ENCODE measurements around the gene LCN6. TPM values are rescaled to one million over a fixed set of nuclear protein-coding genes. Genes with fewer than 3 reads are reported as not detected.
A peak's percentile ranks its signal among the peaks of the same experiment; 100 is the strongest.
"Not testable (repeated sequence)": the region's sequence is repeated elsewhere in the genome, so short reads cannot be mapped to it uniquely, and the experiment has no call there.

The LCN6 gene, protein sequence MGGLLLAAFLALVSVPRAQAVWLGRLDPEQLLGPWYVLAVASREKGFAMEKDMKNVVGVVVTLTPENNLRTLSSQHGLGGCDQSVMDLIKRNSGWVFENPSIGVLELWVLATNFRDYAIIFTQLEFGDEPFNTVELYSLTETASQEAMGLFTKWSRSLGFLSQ
- total RNA-seq (1 to 10 TPM in 1 of 2 donors, not detected in 1; 8.6 TPM), polyA plus RNA-seq (10 to 100 TPM in 1 of 2 donors, 1 to 10 TPM in 1; 1.4 to 12.3 TPM)
- long read RNA-seq, donor 1: 0 reads
- long read RNA-seq, donor 2: 0 reads
- long read RNA-seq, donor 3: 0 reads
- long read RNA-seq, donor 4: 0 reads
- long read RNA-seq, donor 5: 0 reads

DNA sequence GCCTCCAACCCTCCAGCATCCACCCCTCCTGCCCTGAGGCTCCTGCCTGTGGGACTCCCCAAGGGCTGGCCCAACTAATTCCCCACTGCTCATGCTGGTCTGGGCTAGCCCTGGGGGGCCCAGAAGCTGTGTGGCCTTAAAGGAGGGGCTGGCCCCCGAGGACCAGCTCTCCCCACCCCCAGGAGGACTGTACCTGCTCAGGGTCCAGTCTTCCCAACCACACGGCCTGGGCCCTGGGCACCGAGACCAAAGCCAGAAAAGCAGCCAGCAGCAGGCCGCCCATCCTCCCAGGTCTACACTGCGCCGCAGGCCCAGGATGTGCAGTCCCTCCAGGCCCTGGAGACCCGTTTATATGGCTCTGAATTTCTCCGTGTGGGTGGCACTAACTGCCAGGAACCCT lies at the start of gene LCN6:
Gene LCN6 (minus strand): TSS at position 325 of the 400 bp plus-strand sequence. CDS start 42 bp downstream, at position 283.
- ATAC-seq (ENCODE audit: insufficient read depth, low FRiP score): no peak
- H3K27ac ChIP-seq (ENCODE audit: low read depth in 1 of 2, low read length in 1 of 2): no peak within 1 kb of the TSS
- 77 to 80% methylated on average over 8 of the region's 8 CpGs for WGBS, 2 donors
- DNase-seq: no peak
- TF ChIP-seq, protein P1, sequence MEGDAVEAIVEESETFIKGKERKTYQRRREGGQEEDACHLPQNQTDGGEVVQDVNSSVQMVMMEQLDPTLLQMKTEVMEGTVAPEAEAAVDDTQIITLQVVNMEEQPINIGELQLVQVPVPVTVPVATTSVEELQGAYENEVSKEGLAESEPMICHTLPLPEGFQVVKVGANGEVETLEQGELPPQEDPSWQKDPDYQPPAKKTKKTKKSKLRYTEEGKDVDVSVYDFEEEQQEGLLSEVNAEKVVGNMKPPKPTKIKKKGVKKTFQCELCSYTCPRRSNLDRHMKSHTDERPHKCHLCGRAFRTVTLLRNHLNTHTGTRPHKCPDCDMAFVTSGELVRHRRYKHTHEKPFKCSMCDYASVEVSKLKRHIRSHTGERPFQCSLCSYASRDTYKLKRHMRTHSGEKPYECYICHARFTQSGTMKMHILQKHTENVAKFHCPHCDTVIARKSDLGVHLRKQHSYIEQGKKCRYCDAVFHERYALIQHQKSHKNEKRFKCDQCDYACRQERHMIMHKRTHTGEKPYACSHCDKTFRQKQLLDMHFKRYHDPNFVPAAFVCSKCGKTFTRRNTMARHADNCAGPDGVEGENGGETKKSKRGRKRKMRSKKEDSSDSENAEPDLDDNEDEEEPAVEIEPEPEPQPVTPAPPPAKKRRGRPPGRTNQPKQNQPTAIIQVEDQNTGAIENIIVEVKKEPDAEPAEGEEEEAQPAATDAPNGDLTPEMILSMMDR (IDR thresholded peaks at IDR 0.05; ENCODE audit: control extremely low read depth, extremely low read depth): no peak
- H3K9me3 ChIP-seq (ENCODE audit: control insufficient read depth in 4 of 4, insufficient read depth in 3 of 4, low read length in 3 of 4): peaks cover 0 to 4% (median 0%) of the 10 kb centered on the region in 4 donors
- H3K4me3 ChIP-seq: no peak within 1 kb of the TSS
- no peak within 1 kb of the TSS for H3K9ac ChIP-seq (ENCODE audit: insufficient read depth in 1 of 2, low read length in 2 of 2)
- peaks cover 0 to 2% (median 0%) of the 10 kb centered on the region in 3 donors for H3K27me3 ChIP-seq (ENCODE audit: control insufficient read depth in 3 of 3, insufficient read depth in 3 of 3, low read length in 2 of 3)
- H3K36me3 ChIP-seq (ENCODE audit: control insufficient read depth in 4 of 4, insufficient read depth in 4 of 4, low read length in 4 of 4): no peaks in the 10 kb centered on the region
- H3K4me1 ChIP-seq (ENCODE audit: control insufficient read depth in 5 of 5, insufficient read depth in 5 of 5, low read length in 5 of 5): no peaks in the 10 kb centered on the region

DNA sequence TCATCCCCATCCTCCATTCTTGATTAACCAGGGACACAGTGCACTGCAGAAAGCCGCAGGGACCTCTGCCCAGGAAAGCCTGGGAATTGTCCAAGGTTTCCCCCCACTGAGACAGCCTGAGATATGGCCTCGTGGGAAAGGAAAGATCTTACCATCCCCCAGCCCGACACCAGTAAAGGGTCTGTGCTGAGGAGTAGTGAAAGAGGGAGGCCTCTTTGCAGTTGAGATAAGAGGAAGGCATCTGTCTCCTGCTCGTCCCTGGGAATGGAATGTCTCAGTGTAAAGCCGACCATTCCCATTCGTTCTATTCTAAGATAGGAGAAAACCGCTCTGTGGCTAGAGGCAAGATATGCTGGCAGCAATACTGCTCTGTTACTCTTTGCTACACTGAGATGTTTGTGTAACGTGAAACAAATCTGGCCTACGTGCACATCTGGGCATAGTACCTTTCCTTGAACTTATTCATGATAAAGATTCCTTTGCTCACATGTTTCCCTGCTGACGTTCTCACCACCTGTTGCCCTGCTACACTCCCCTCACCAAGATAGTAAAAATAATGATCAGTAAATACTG lies 48.5 kb upstream of the LCN6 start:
- peak; percentile 47 to 51 (median 48) for DNase-seq
- ATAC-seq (ENCODE audit: insufficient read depth, low FRiP score); H3K9me3 ChIP-seq (ENCODE audit: control insufficient read depth in 4 of 4, insufficient read depth in 3 of 4, low read length in 3 of 4); H3K36me3 ChIP-seq (ENCODE audit: control insufficient read depth in 4 of 4, insufficient read depth in 4 of 4, low read length in 4 of 4); H3K27ac ChIP-seq (ENCODE audit: low read depth in 1 of 2, low read length in 1 of 2); H3K9ac ChIP-seq (ENCODE audit: insufficient read depth in 1 of 2, low read length in 2 of 2); H3K4me3 ChIP-seq: not testable (repeated sequence)
- peaks cover 0 to 16% (median 2%) of the 10 kb centered on the region in 3 donors for H3K27me3 ChIP-seq (ENCODE audit: control insufficient read depth in 3 of 3, insufficient read depth in 3 of 3, low read length in 2 of 3)
- H3K4me1 ChIP-seq (ENCODE audit: control insufficient read depth in 5 of 5, insufficient read depth in 5 of 5, low read length in 5 of 5): peaks cover 0 to 35% (median 15%) of the 10 kb centered on the region in 5 donors
- WGBS, 2 donors: 23 to 24% methylated on average over 10 of the region's 10 CpGs

DNA sequence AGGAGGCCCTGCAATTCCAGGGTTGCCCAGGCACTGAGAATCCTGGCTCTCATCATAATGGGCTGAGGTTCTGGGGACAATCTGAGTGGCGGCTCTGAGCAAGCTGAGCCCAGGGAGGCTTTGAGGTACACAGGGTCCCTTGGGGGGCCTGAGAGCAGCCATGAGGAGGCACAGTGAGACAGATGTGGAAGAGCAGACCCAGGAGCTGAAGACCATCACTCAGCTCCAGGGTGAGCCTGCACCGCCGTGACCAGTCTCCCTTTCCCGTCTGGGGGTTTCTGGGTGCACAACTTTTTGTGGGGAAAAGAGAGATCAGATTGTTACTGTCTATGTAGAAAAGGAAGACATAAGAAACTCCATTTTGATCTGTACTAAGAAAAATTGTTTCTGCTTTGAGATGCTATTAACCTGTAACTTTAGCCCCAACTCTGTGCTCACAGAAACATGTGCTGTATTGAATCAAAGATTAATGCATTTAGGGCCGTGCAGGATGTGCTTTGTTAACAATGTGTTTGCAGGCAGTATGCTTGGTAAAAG lies 48.0 kb upstream of the LCN6 start, which contains the start of gene CCDC183:
Gene CCDC183 (plus strand): TSS at position 101 of the 537 bp plus-strand sequence. CDS start 60 bp downstream, at position 161.
- ATAC-seq (ENCODE audit: insufficient read depth, low FRiP score): no peak
- DNase-seq: no peak
- Histone ChIP-seq H3K9ac (ENCODE audit: insufficient read depth in 1 of 2, low read length in 2 of 2) (no peak within 1 kb of the TSS), H3K4me3 (no peak within 1 kb of the TSS), H3K9me3 (ENCODE audit: control insufficient read depth in 4 of 4, insufficient read depth in 3 of 4, low read length in 3 of 4) (no peaks in the 10 kb centered on the region), H3K27ac (ENCODE audit: low read depth in 1 of 2, low read length in 1 of 2) (no peak within 1 kb of the TSS), H3K27me3 (ENCODE audit: control insufficient read depth in 3 of 3, insufficient read depth in 3 of 3, low read length in 2 of 3) (peaks cover 0 to 14% (median 2%) of the 10 kb centered on the region in 3 donors), H3K36me3 (ENCODE audit: control insufficient read depth in 4 of 4, insufficient read depth in 4 of 4, low read length in 4 of 4) (peaks cover 0 to 9% (median 3%) of the 10 kb centered on the region in 4 donors), H3K4me1 (ENCODE audit: control insufficient read depth in 5 of 5, insufficient read depth in 5 of 5, low read length in 5 of 5) (peaks cover 0 to 40% (median 15%) of the 10 kb centered on the region in 5 donors)
- TF ChIP-seq, protein P1 (IDR thresholded peaks at IDR 0.05; ENCODE audit: control extremely low read depth, extremely low read depth): no peak
- 57 to 60% methylated on average over 5 of the region's 5 CpGs for WGBS, 2 donors

DNA sequence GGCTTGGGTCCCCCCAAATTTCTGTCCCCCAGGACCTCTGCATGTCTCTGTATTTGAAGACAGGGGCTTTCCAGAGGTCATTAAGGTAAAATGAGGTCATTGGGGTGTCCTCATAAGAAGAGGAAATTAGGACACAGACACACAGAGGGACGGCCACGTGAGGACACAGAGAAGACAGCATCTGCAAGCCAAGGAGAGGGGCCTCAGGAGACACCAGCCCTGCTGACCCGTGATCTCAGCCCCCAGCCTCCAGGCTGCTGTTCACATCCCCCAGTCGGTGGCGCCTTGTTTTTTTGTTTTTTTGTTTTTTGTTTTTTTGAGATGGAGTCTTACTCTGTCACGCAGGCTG lies 46.6 kb upstream of the LCN6 start:
- H3K4me1 ChIP-seq (ENCODE audit: control insufficient read depth in 5 of 5, insufficient read depth in 5 of 5, low read length in 5 of 5): peaks cover 4 to 40% (median 10%) of the 10 kb centered on the region in 5 donors
- H3K9me3 ChIP-seq (ENCODE audit: control insufficient read depth in 4 of 4, insufficient read depth in 3 of 4, low read length in 3 of 4): no peaks in the 10 kb centered on the region
- no peak for DNase-seq
- WGBS, 2 donors: 60 to 68% methylated on average over 6 of the region's 6 CpGs
- H3K27ac ChIP-seq (ENCODE audit: low read depth in 1 of 2, low read length in 1 of 2): no peak overlapping the region
- TF ChIP-seq, protein P1 (IDR thresholded peaks at IDR 0.05; ENCODE audit: control extremely low read depth, extremely low read depth): no peak
- H3K4me3 ChIP-seq: no peak overlapping the region
- ATAC-seq (ENCODE audit: insufficient read depth, low FRiP score): no peak
- peaks cover 0 to 11% (median 2%) of the 10 kb centered on the region in 3 donors for H3K27me3 ChIP-seq (ENCODE audit: control insufficient read depth in 3 of 3, insufficient read depth in 3 of 3, low read length in 2 of 3)
- peaks cover 0 to 9% (median 3%) of the 10 kb centered on the region in 4 donors for H3K36me3 ChIP-seq (ENCODE audit: control insufficient read depth in 4 of 4, insufficient read depth in 4 of 4, low read length in 4 of 4)
- no peak overlapping the region for H3K9ac ChIP-seq (ENCODE audit: insufficient read depth in 1 of 2, low read length in 2 of 2)

Measured in lung (tissue), 16 donors.